Eye (tissue), 1 donor: ENCODE data around the gene KITLG.
"Not testable (repeated sequence)": the region's sequence is repeated elsewhere in the genome, so short reads cannot be mapped to it uniquely, and the experiment has no call there.

Experiments used
- DNase-seq: peaks from one replicate; pipeline ENCODE4 v3.0.0-alpha.2; 2015

KITLG gene

GRCh38 chr12:88472775-88473174 is 107.5 kb downstream of the KITLG start:
- no peak for DNase-seq

GRCh38 chr12:88472248-88472647 is 108.0 kb downstream of the KITLG start:
- no peak for DNase-seq

- no peak for DNase-seq
Measured at GRCh38 chr12:88471331-88472045, 108.8 kb downstream of the KITLG start.

GRCh38 chr12:88469154-88469553 is 111.1 kb downstream of the KITLG start:
- no peak for DNase-seq

GRCh38 chr12:88468581-88468980 is 111.7 kb downstream of the KITLG start:
- DNase-seq: no peak

GRCh38 chr12:88466708-88467107 is 113.6 kb downstream of the KITLG start:
- DNase-seq: not testable (repeated sequence)

- no peak for DNase-seq
Measured at GRCh38 chr12:88458327-88458726, 121.9 kb downstream of the KITLG start.

GRCh38 chr12:88453323-88453722 is 126.9 kb downstream of the KITLG start:
- DNase-seq: no peak

GRCh38 chr12:88451205-88451604 is 129.1 kb downstream of the KITLG start:
- DNase-seq: no peak

GRCh38 chr12:88450136-88450535 is 130.1 kb downstream of the KITLG start:
- DNase-seq: no peak

GRCh38 chr12:88448337-88448915 is 131.8 kb downstream of the KITLG start:
- DNase-seq: peak; percentile 88

- DNase-seq: peak; percentile 16
Measured at GRCh38 chr12:88445705-88446394, 134.4 kb downstream of the KITLG start.

GRCh38 chr12:88444481-88444880 is 135.8 kb downstream of the KITLG start:
- DNase-seq: no peak
